SK-N-SH (cell line): Measurements from ENCODE around the gene AKTIP.

Source experiments
- ELF1 ChIP-seq: IDR thresholded peaks from 2 replicates; pipeline ENCODE4 v1.4.0; 2012
- EP300 ChIP-seq, 2 experiments: IDR thresholded peaks; 2 replicates each; pipeline versions ENCODE4 v1.4.0 to v1.6.1; 2012; ENCODE audit warnings: borderline replicate concordance in 1 of 2, low read depth in 1 of 2, low read length in 1 of 2
- EZH2phosphoT487 ChIP-seq: fragments of 200-600 bp; sonication (generic); IDR thresholded peaks from 2 replicates; pipeline ENCODE4 v1.6.1; 2017; ENCODE audit warnings: low read depth, mixed run types, mild to moderate bottlenecking, antibody characterized with exemption, moderate library complexity, borderline replicate concordance
- FOSL2 ChIP-seq: IDR thresholded peaks from 2 replicates; pipeline ENCODE4 v1.4.0; 2012; ENCODE audit warnings: low read depth, mild to moderate bottlenecking, moderate library complexity, borderline replicate concordance
- NFIC ChIP-seq: IDR thresholded peaks from 2 replicates; pipeline ENCODE4 v1.4.0; 2012; ENCODE audit warnings: borderline replicate concordance
- RCOR1 ChIP-seq: fragments of 150-350 bp; IDR thresholded peaks from 2 replicates; pipeline ENCODE4 v1.6.1; 2017; ENCODE audit warnings: antibody characterized with exemption, low read length
- SIN3A ChIP-seq: IDR thresholded peaks from 2 replicates; pipeline ENCODE4 v1.6.1; 2012; ENCODE audit warnings: low read depth, mild to moderate bottlenecking, low read length, moderate library complexity, borderline replicate concordance
- TCF12 ChIP-seq: IDR thresholded peaks from 2 replicates; pipeline ENCODE4 v1.4.0; 2012
- TEAD4 ChIP-seq: IDR thresholded peaks from 2 replicates; pipeline ENCODE4 v1.4.0; 2012; ENCODE audit warnings: mild to moderate bottlenecking, borderline replicate concordance; ENCODE audit not compliant: insufficient read depth
- YY1 ChIP-seq: IDR thresholded peaks from 2 replicates; pipeline ENCODE4 v1.4.0; 2012; ENCODE audit warnings: low read depth, mild to moderate bottlenecking
- TF ChIP-seq, protein P1 (sequence below): fragments of 200-600 bp; sonication (generic); IDR thresholded peaks from 2 replicates; pipeline ENCODE4 v1.6.1; 2017; ENCODE audit warnings: antibody characterized with exemption, mild to moderate bottlenecking, moderate library complexity
- TF ChIP-seq, protein P2 (sequence below): IDR thresholded peaks from 2 replicates; pipeline ENCODE4 v1.4.0; 2012; ENCODE audit warnings: low read depth, borderline replicate concordance
- TF ChIP-seq, protein P3 (sequence below): IDR thresholded peaks from 2 replicates; pipeline ENCODE4 v1.4.0; 2012; ENCODE audit warnings: low read depth
- TF ChIP-seq, protein P4 (sequence below): IDR thresholded peaks from 2 replicates; pipeline ENCODE4; 2012

DNA sequence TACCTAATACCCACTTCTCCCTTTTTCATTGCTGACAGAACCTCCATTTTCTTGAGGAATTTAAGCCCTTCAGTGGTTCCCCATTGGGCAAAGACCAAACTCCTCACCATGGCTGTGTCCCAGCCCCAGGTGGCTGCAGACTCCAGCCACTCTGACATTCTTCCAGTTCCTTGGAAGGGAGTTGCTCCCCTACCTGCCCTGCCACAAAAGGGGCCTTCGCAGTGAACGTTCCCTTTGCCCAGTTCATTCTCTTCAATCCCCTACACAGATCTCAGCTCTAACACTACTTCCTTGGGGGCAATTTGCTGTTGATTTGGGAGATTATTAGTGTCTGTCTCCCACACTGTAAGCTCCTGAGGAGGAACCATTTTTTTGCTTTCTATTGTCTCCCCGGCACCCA, 3.2 kb upstream of the AKTIP start:
- TF ChIP-seq, protein P1, sequence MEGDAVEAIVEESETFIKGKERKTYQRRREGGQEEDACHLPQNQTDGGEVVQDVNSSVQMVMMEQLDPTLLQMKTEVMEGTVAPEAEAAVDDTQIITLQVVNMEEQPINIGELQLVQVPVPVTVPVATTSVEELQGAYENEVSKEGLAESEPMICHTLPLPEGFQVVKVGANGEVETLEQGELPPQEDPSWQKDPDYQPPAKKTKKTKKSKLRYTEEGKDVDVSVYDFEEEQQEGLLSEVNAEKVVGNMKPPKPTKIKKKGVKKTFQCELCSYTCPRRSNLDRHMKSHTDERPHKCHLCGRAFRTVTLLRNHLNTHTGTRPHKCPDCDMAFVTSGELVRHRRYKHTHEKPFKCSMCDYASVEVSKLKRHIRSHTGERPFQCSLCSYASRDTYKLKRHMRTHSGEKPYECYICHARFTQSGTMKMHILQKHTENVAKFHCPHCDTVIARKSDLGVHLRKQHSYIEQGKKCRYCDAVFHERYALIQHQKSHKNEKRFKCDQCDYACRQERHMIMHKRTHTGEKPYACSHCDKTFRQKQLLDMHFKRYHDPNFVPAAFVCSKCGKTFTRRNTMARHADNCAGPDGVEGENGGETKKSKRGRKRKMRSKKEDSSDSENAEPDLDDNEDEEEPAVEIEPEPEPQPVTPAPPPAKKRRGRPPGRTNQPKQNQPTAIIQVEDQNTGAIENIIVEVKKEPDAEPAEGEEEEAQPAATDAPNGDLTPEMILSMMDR: no peak
- no peak for TF ChIP-seq YY1
- no peak for TF ChIP-seq SIN3A
- TF ChIP-seq, protein P2, sequence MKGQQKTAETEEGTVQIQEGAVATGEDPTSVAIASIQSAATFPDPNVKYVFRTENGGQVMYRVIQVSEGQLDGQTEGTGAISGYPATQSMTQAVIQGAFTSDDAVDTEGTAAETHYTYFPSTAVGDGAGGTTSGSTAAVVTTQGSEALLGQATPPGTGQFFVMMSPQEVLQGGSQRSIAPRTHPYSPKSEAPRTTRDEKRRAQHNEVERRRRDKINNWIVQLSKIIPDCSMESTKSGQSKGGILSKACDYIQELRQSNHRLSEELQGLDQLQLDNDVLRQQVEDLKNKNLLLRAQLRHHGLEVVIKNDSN: no peak
- TF ChIP-seq, protein P3, sequence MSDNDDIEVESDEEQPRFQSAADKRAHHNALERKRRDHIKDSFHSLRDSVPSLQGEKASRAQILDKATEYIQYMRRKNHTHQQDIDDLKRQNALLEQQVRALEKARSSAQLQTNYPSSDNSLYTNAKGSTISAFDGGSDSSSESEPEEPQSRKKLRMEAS: no peak
- no peak for TF ChIP-seq EP300 (IDR thresholded peaks at IDR 0.05; ENCODE audit: borderline replicate concordance in 1 of 2, low read depth in 1 of 2, low read length in 1 of 2)
- no peak for TF ChIP-seq ELF1
- TF ChIP-seq EZH2phosphoT487: no peak
- TF ChIP-seq FOSL2: no peak
- TF ChIP-seq NFIC: no peak
- TF ChIP-seq RCOR1: no peak
- TF ChIP-seq TCF12: no peak
- TF ChIP-seq, protein P4, sequence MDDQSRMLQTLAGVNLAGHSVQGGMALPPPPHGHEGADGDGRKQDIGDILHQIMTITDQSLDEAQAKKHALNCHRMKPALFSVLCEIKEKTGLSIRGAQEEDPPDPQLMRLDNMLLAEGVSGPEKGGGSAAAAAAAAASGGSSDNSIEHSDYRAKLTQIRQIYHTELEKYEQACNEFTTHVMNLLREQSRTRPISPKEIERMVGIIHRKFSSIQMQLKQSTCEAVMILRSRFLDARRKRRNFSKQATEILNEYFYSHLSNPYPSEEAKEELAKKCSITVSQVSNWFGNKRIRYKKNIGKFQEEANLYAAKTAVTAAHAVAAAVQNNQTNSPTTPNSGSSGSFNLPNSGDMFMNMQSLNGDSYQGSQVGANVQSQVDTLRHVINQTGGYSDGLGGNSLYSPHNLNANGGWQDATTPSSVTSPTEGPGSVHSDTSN: no peak
- TF ChIP-seq TEAD4: no peak
